ENCODE results near the gene KRT71. TPM values are rescaled to one million over a fixed set of nuclear protein-coding genes. Genes with fewer than 3 reads are reported as not detected.

The KRT71 gene
- total RNA-seq, 1 donor from 2014 or later = not detected

DNA sequence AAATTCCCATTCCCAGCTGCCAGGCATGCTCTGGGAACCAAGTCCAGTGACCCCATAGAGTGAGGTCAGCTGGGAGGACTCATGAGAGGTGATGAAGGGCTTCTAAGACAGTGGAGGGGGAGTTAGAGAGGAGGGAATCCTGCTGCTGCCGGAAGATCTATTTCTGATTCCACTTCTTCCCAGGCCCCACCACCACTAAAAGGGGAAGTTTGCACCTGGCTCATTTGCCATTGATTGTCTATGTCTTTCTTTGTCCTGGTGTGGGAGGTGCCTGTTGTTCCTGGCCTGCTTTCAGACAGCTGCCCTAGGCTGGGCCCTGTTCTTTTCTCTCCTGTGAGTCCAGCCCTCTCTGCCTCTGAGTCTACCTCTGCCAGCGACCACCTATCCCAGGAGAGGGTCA, 56.9 kb downstream of the KRT71 start:
- no peak for DNase-seq (ENCODE audit: low read depth, low spot score)
- TF ChIP-seq, protein P1, sequence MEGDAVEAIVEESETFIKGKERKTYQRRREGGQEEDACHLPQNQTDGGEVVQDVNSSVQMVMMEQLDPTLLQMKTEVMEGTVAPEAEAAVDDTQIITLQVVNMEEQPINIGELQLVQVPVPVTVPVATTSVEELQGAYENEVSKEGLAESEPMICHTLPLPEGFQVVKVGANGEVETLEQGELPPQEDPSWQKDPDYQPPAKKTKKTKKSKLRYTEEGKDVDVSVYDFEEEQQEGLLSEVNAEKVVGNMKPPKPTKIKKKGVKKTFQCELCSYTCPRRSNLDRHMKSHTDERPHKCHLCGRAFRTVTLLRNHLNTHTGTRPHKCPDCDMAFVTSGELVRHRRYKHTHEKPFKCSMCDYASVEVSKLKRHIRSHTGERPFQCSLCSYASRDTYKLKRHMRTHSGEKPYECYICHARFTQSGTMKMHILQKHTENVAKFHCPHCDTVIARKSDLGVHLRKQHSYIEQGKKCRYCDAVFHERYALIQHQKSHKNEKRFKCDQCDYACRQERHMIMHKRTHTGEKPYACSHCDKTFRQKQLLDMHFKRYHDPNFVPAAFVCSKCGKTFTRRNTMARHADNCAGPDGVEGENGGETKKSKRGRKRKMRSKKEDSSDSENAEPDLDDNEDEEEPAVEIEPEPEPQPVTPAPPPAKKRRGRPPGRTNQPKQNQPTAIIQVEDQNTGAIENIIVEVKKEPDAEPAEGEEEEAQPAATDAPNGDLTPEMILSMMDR (conservative IDR thresholded peaks at IDR 0.05) = no peak
- no peaks in the 10 kb centered on the region for H3K4me1 Mint-ChIP-seq
- H3K27ac Mint-ChIP-seq (ENCODE audit: unreplicated experiment) = no peak overlapping the region
- no peak overlapping the region for H3K4me3 Mint-ChIP-seq
- no peaks in the 10 kb centered on the region for H3K9me3 Mint-ChIP-seq
- H3K36me3 Mint-ChIP-seq (ENCODE audit: low read depth) = no peaks in the 10 kb centered on the region
- H3K27me3 Mint-ChIP-seq (ENCODE audit: low read depth) = peaks cover 35% of the 10 kb centered on the region

DNA sequence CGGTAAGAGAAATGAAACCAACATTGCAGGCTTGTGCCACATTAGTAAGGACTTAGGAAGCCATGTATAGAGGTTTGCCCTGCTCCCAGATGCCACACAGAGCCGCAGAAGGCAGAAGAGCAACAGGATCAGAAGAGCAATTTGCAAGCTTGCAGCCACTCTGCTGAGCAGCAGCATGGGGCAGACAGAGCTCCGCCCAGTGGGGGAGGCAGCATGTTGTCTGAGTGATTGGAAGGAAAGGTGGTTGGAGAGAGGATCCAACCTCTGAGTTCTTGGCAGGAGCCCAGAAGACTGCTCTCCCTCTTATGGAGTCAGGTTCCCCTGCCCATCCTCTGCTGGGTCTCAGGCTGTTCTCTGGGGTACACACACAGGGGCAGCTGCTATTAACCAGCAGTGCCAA, 57.6 kb downstream of the KRT71 start:
- no peak for DNase-seq (ENCODE audit: low read depth, low spot score)
- TF ChIP-seq, protein P1 (conservative IDR thresholded peaks at IDR 0.05) = no peak
- Mint-ChIP-seq H3K27ac (ENCODE audit: unreplicated experiment) (no peak overlapping the region), H3K36me3 (ENCODE audit: low read depth) (no peaks in the 10 kb centered on the region), H3K9me3 (no peaks in the 10 kb centered on the region), H3K4me3 (no peak overlapping the region), H3K4me1 (no peaks in the 10 kb centered on the region), H3K27me3 (ENCODE audit: low read depth) (peaks cover 40% of the 10 kb centered on the region)

DNA sequence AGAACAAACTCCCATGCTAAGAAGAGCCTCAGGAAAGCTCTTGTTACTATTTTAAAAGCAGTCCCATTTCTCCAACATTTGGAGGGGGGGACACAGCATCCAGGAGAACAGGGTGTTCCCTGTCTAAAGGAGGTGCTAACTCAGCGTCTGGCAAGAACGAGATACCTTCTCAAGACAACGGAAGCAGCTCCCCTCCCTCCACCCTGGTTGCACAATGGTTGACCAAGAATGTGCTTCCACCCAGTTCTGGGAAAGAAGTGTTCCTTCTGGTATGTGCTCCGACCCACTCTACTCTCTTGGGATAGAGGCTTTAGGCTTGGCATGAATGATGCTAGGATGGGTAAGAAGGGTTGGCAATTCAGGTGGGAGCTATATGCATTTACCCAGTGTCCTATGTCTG, 58.4 kb downstream of the KRT71 start:
- no peak for DNase-seq (ENCODE audit: low read depth, low spot score)
- H3K27me3 Mint-ChIP-seq (ENCODE audit: low read depth) = peaks cover 45% of the 10 kb centered on the region
- TF ChIP-seq, protein P1 (conservative IDR thresholded peaks at IDR 0.05) = no peak
- H3K4me1 Mint-ChIP-seq = no peaks in the 10 kb centered on the region
- no peaks in the 10 kb centered on the region for H3K36me3 Mint-ChIP-seq (ENCODE audit: low read depth)
- H3K4me3 Mint-ChIP-seq = no peak overlapping the region
- H3K27ac Mint-ChIP-seq (ENCODE audit: unreplicated experiment) = no peak overlapping the region
- no peaks in the 10 kb centered on the region for H3K9me3 Mint-ChIP-seq

DNA sequence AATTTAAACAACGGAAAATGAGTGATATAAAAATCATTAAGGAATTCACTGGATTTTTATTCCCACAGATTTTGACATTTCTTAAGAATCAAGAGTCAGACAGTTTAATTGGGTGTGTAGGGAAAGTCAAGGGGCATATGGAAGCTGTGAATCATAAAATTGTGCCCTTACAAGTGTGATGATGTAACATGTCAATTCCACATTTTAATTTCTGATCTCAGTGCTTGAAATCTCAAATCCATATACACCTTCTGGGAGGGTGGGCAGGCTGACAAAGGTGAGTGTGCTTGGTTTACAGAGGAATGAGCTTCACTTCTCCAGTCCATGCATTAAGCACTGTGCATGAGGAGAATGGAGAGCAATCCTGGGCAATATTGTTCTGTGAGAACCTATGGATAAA, 58.8 kb downstream of the KRT71 start:
- H3K27ac Mint-ChIP-seq (ENCODE audit: unreplicated experiment) = no peak overlapping the region
- peaks cover 45% of the 10 kb centered on the region for H3K27me3 Mint-ChIP-seq (ENCODE audit: low read depth)
- H3K4me3 Mint-ChIP-seq = no peak overlapping the region
- no peaks in the 10 kb centered on the region for H3K36me3 Mint-ChIP-seq (ENCODE audit: low read depth)
- no peak for DNase-seq (ENCODE audit: low read depth, low spot score)
- TF ChIP-seq, protein P1 (conservative IDR thresholded peaks at IDR 0.05) = no peak
- no peaks in the 10 kb centered on the region for H3K9me3 Mint-ChIP-seq
- H3K4me1 Mint-ChIP-seq = no peaks in the 10 kb centered on the region

Other genes starting within 250 kb of the KRT71 start
- gene KRT83, start 231.7 kb downstream of the KRT71 start, total RNA-seq = not detected in 2 replicates
- gene KRT85, start 185.7 kb downstream of the KRT71 start, total RNA-seq = not detected in 2 replicates
- not detected in 2 replicates for gene KRT84, start 167.5 kb downstream of the KRT71 start, total RNA-seq
- gene KRT82, start 146.8 kb downstream of the KRT71 start, total RNA-seq = not detected in 2 replicates
- gene KRT75, start 118.8 kb downstream of the KRT71 start, total RNA-seq = not detected in 2 replicates
- gene KRT6B, start 101.0 kb downstream of the KRT71 start, total RNA-seq = not detected in 2 replicates
- not detected in 2 replicates for gene KRT6C, start 79.3 kb downstream of the KRT71 start, total RNA-seq
- gene KRT6A, start 59.9 kb downstream of the KRT71 start, total RNA-seq = not detected in 2 replicates
- not detected in 2 replicates for gene KRT5, start 32.8 kb downstream of the KRT71 start, total RNA-seq
- not detected in 2 replicates for gene KRT74, start 20.7 kb upstream of the KRT71 start, total RNA-seq
- gene KRT72, start 48.3 kb upstream of the KRT71 start, total RNA-seq = not detected in 2 replicates
- gene KRT73, start 65.4 kb upstream of the KRT71 start, total RNA-seq = not detected in 2 replicates
- not detected in 2 replicates for gene KRT2, start 99.1 kb upstream of the KRT71 start, total RNA-seq
- gene KRT1, start 127.3 kb upstream of the KRT71 start, total RNA-seq = not detected in 2 replicates
- not detected in 2 replicates for gene KRT77, start 150.4 kb upstream of the KRT71 start, total RNA-seq
- not detected in 2 replicates for gene KRT76, start 224.2 kb upstream of the KRT71 start, total RNA-seq
- not detected in 2 replicates for gene KRT3, start 243.0 kb upstream of the KRT71 start, total RNA-seq

All from neural crest cell (in vitro differentiated cells).